IMR-90 (cell line): ENCODE results near the gene CCM2. TPM values are rescaled to one million over a fixed set of nuclear protein-coding genes. Genes with fewer than 3 reads are reported as not detected.

Source experiments
- ATAC-seq: fragments of 200-7000 bp; cut with Tn5 transposase; 2 replicates; pipeline ENCODE4 v1.9.1; 2020; ENCODE audit warnings: low read depth, mild to moderate bottlenecking, moderate library complexity
- BruUV-seq: library from RNA; stranded (reverse); fragments of 400-500 nt; replicated peaks from 2 replicates; lab custom pipeline; 2021; lab: Mats Ljungman, UMichigan
- CTCF ChIA-PET: fragments of 300-600 bp; formaldehyde crosslinking; extraction: SDS; loops from one replicate; lab custom pipeline; 2021; ENCODE audit warnings: antibody characterized with exemption; lab: Yijun Ruan, JAX
- POLR2A ChIA-PET: fragments of 300-600 bp; sonication (Branson Sonifier 250); formaldehyde crosslinking; loops from one replicate; lab custom pipeline; 2022; ENCODE audit warnings: antibody characterized with exemption; ENCODE audit not compliant: unreplicated experiment; lab: Charles Lee
- DNase-seq: peaks from one replicate; pipeline ENCODE4 v3.0.0; 2013
- H2AFZ ChIP-seq: replicated peaks from 2 replicates; pipeline ENCODE3; 2013; ENCODE audit warnings: low read length, mild to moderate bottlenecking; ENCODE audit not compliant: poor library complexity
- H2AK5ac ChIP-seq: 2 replicates; pipeline ENCODE4 v1.6.1; 2013; ENCODE audit warnings: low read depth, low read length, inconsistent platforms
- H2AK9ac ChIP-seq: replicated peaks from 2 replicates; pipeline ENCODE3; 2013; ENCODE audit warnings: mild to moderate bottlenecking, low read depth, low read length, moderate library complexity; ENCODE audit not compliant: poor library complexity
- H2BK120ac ChIP-seq: 2 replicates; pipeline ENCODE4 v1.6.1; 2013; ENCODE audit warnings: low read depth, low read length, inconsistent platforms
- H2BK15ac ChIP-seq: 3 replicates; pipeline ENCODE4 v1.6.1; 2013; ENCODE audit warnings: low read depth, low read length, inconsistent platforms
- H2BK20ac ChIP-seq: 2 replicates; pipeline ENCODE4 v1.6.1; 2013; ENCODE audit warnings: low read depth, mild to moderate bottlenecking, inconsistent platforms, low read length, moderate library complexity
- H2BK5ac ChIP-seq: 2 replicates; pipeline ENCODE4 v1.6.1; 2013; ENCODE audit warnings: mild to moderate bottlenecking, low read depth, low read length, inconsistent platforms; ENCODE audit not compliant: poor library complexity, severe bottlenecking
- H3K14ac ChIP-seq: replicated peaks from 2 replicates; pipeline ENCODE4 v1.6.1; 2013; ENCODE audit warnings: low read depth, low read length, inconsistent platforms
- H3K18ac ChIP-seq: 2 replicates; pipeline ENCODE4 v1.6.1; 2013; ENCODE audit warnings: low read depth, low read length, control low read depth
- H3K23ac ChIP-seq: 2 replicates; pipeline ENCODE4 v1.6.1; 2013; ENCODE audit warnings: low read depth, low read length, inconsistent platforms
- H3K27ac ChIP-seq: 2 replicates; pipeline ENCODE4 v1.5.1; 2013; ENCODE audit warnings: mild to moderate bottlenecking, control low read depth, low read length; ENCODE audit not compliant: insufficient read depth
- H3K27me3 ChIP-seq: 2 replicates; pipeline ENCODE4 v1.6.1; 2013; ENCODE audit warnings: low read length; ENCODE audit not compliant: control insufficient read depth, insufficient read depth
- H3K36me3 ChIP-seq: 2 replicates; pipeline ENCODE4 v1.6.1; 2013; ENCODE audit warnings: low read length, mixed read lengths; ENCODE audit not compliant: control insufficient read depth, insufficient read depth
- H3K4ac ChIP-seq: 2 replicates; pipeline ENCODE4 v1.6.1; 2013; ENCODE audit warnings: low read depth, low read length, inconsistent platforms
- H3K4me1 ChIP-seq: 2 replicates; pipeline ENCODE4 v1.6.1; 2013; ENCODE audit warnings: low read length, mixed read lengths; ENCODE audit not compliant: control insufficient read depth, insufficient read depth
- H3K4me2 ChIP-seq: 2 replicates; pipeline ENCODE4 v1.6.1; 2013; ENCODE audit warnings: low read depth, mild to moderate bottlenecking, control low read depth, low read length, moderate library complexity
- H3K4me3 ChIP-seq: 2 replicates; pipeline ENCODE4 v1.5.1; 2013; ENCODE audit warnings: low read depth, mild to moderate bottlenecking, control low read depth, low read length, moderate library complexity; ENCODE audit not compliant: insufficient read depth
- H3K56ac ChIP-seq: 2 replicates; pipeline ENCODE4 v1.6.1; 2013; ENCODE audit warnings: low read length, inconsistent platforms; ENCODE audit not compliant: insufficient read depth; ENCODE audit errors: extremely low read depth
- H3K79me1 ChIP-seq, 2 experiments: 2 replicates each; pipeline ENCODE4 v1.6.1; 2013; ENCODE audit warnings: low read length in 2 of 2, inconsistent platforms in 1 of 2, low read depth in 1 of 2
- H3K9ac ChIP-seq: 2 replicates; pipeline ENCODE4 v1.6.1; 2013; ENCODE audit warnings: low read depth, low read length, control low read depth
- H3K9me1 ChIP-seq: 2 replicates; pipeline ENCODE4 v1.6.1; 2013; ENCODE audit warnings: low read length, inconsistent platforms; ENCODE audit not compliant: insufficient read depth
- H3K9me3 ChIP-seq: 2 replicates; pipeline ENCODE4 v1.6.1; 2013; ENCODE audit warnings: low read length; ENCODE audit not compliant: control insufficient read depth, insufficient read depth
- H4K20me1 ChIP-seq: 2 replicates; pipeline ENCODE4 v1.6.1; 2013; ENCODE audit warnings: low read length, inconsistent platforms; ENCODE audit not compliant: insufficient read depth
- H4K5ac ChIP-seq: 2 replicates; pipeline ENCODE4 v1.6.1; 2013; ENCODE audit warnings: mild to moderate bottlenecking, low read depth, low read length, control low read depth
- H4K8ac ChIP-seq, 2 experiments: 2 replicates each; pipeline ENCODE4 v1.6.1; 2013; ENCODE audit warnings: low read depth in 2 of 2, low read length in 2 of 2, control low read depth in 1 of 2, inconsistent platforms in 1 of 2
- H4K91ac ChIP-seq: 2 replicates; pipeline ENCODE4 v1.6.1; 2013; ENCODE audit warnings: low read depth, low read length, inconsistent platforms; ENCODE audit not compliant: insufficient read depth
- BHLHE40 ChIP-seq: fragments of 150-350 bp; IDR thresholded peaks from 2 replicates; pipeline ENCODE4 v1.6.1; 2016; ENCODE audit warnings: mild to moderate bottlenecking, low read depth, low read length
- CEBPB ChIP-seq: IDR thresholded peaks from 2 replicates; pipeline ENCODE4 v1.6.1; 2012; ENCODE audit warnings: low read depth, low read length, improper control_type of control experiment
- CHD1 ChIP-seq: IDR thresholded peaks from 2 replicates; pipeline ENCODE4 v1.6.1; 2012; ENCODE audit warnings: low read depth, low read length, improper control_type of control experiment
- FOS ChIP-seq: fragments of 150-350 bp; IDR thresholded peaks from 2 replicates; pipeline ENCODE4 v1.6.1; 2016; ENCODE audit warnings: low read depth, low read length
- MAFK ChIP-seq: IDR thresholded peaks from 2 replicates; pipeline ENCODE4 v1.6.1; 2012; ENCODE audit warnings: low read depth, low read length, improper control_type of control experiment
- MXI1 ChIP-seq: IDR thresholded peaks from 2 replicates; pipeline ENCODE4 v1.6.1; 2012; ENCODE audit warnings: low read depth, mild to moderate bottlenecking, low read length, moderate library complexity, borderline replicate concordance
- NFE2L2 ChIP-seq: fragments of 150-350 bp; IDR thresholded peaks from 2 replicates; pipeline ENCODE4 v1.6.1; 2016; ENCODE audit warnings: low read depth, mild to moderate bottlenecking, low read length
- POLR2A ChIP-seq: IDR thresholded peaks from 2 replicates; pipeline ENCODE4 v1.6.1; 2012; ENCODE audit warnings: mild to moderate bottlenecking, low read depth, low read length
- RAD21 ChIP-seq: IDR thresholded peaks from 2 replicates; pipeline ENCODE4 v1.6.1; 2012; ENCODE audit warnings: low read length, improper control_type of control experiment
- RCOR1 ChIP-seq: IDR thresholded peaks from 2 replicates; pipeline ENCODE4 v1.6.1; 2012; ENCODE audit warnings: mild to moderate bottlenecking, low read length, improper control_type of control experiment; ENCODE audit not compliant: insufficient replicate concordance
- RFX5 ChIP-seq: IDR thresholded peaks from 2 replicates; pipeline ENCODE4 v1.8.0; 2012; ENCODE audit warnings: low read depth, mild to moderate bottlenecking, low read length, moderate library complexity
- SMC3 ChIP-seq: fragments of 150-350 bp; IDR thresholded peaks from 2 replicates; pipeline ENCODE4 v1.6.1; 2016; ENCODE audit warnings: low read depth, mild to moderate bottlenecking, antibody characterized with exemption, low read length, moderate library complexity
- WGBS, 2 experiments: methylation state at CpG; one replicate each; pipeline versions ENCODE4 v1.1.5 to v1.1.7; 2013; ENCODE audit warnings: missing lambda C conversion rate in 2 of 2; ENCODE audit not compliant: insufficient read length in 1 of 2; ENCODE audit errors: extremely low coverage in 2 of 2; 5-methylcytosine and 5-hydroxymethylcytosine counted together
- dilution Hi-C: fragments of 300-500 bp; cut with HindIII; formaldehyde crosslinking; loops from one replicate; pipeline ENCODE4 v1.14.3; 2018; ENCODE audit warnings: low sequenced_read_pairs; ENCODE audit not compliant: unreplicated experiment
- in situ Hi-C: fragments of 300-500 bp; cut with MboI; formaldehyde crosslinking; loops from 3 replicates; pipeline ENCODE4 v1.14.3; 2019; ENCODE audit warnings: low sequenced_read_pairs, inconsistent platforms, mixed read lengths
- intact Hi-C: fragments of 100-400 bp; cut with micrococcal nuclease; formaldehyde crosslinking; loops from 2 replicates; pipeline ENCODE4 v1.10.0; 2022
- polyA plus RNA-seq, 3 experiments: library from polyadenylated mRNA; depleted of rRNA; stranded (reverse); fragments of >200 nt; gene quantifications; 2 replicates each; pipeline ENCODE4 v1.2.3, GENCODE V29; 2012; ENCODE audit warnings: low replicate concordance in 1 of 3
- total RNA-seq: library from RNA; depleted of rRNA; stranded (reverse); fragments of >200 nt; gene quantifications from 2 replicates; pipeline ENCODE4 v1.2.3, GENCODE V29; 2012
- TF ChIP-seq, protein P1 (sequence below): conservative IDR thresholded peaks from 2 replicates; pipeline ENCODE4 v1.5.1; 2012; ENCODE audit warnings: mild to moderate bottlenecking, low read depth, low read length, improper control_type of control experiment
- TF ChIP-seq, protein P2 (sequence below): fragments of 150-350 bp; IDR thresholded peaks from 2 replicates; pipeline ENCODE4 v1.6.1; 2016; ENCODE audit warnings: low read depth, mild to moderate bottlenecking, low read length, moderate library complexity, borderline replicate concordance

The CCM2 gene
- total and polyA plus RNA-seq, 2 of the 4 experiments (the other 2 are of a cell fraction), result 65.2 to 78.5 TPM

DNA sequence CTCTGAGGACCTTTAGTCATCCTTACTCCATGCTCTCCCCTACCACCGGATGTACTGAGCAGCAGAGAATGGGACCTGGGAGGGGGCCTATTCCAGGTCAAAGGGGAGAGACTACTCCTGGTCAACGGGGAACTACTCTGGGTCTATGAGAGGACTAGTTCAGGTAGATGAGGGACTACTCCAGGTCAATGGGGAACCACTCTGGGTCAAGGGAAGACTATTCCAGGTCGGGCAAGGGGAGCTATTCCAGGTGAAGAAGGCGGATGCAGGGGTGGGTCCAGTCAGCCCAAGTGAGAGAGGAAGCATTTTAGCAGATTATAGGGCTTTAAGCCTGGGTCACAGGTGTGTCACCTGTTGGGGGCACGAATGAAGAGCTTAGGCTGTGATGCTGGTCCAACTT is 35.4 kb downstream of the CCM2 start:
- dilution Hi-C loops, result loop anchor here (10.0 kb wide), 1 partner anchor 59 kb away; no protein-coding TSS in a partner anchor
- ATAC-seq (no peak), DNase-seq (no peak)
- Histone ChIP-seq H3K9me3 (no peaks in the 10 kb centered on the region), H4K8ac (no peak overlapping the region), H3K56ac (no peak overlapping the region), H3K9ac (no peak overlapping the region), H4K20me1 (peaks cover 55% of the 10 kb centered on the region), H3K9me1 (peaks cover 27% of the 10 kb centered on the region), H4K5ac (no peak overlapping the region), H3K27ac (no peak overlapping the region), H3K27me3 (no peaks in the 10 kb centered on the region), H3K4me3 (no peak overlapping the region), H2AK5ac (no peak overlapping the region), H3K18ac (no peak overlapping the region), H2BK15ac (no peak overlapping the region), H2AK9ac (no peak overlapping the region), H3K36me3 (peaks cover 10% of the 10 kb centered on the region), H3K23ac (no peak overlapping the region), H4K91ac (no peak overlapping the region), H3K79me1 (peaks cover 44 to 73% of the 10 kb centered on the region in 2 experiments), H2AFZ (no peak overlapping the region), H2BK120ac (no peak overlapping the region), H2BK20ac (no peak overlapping the region), H3K14ac (no peak overlapping the region), H3K4me1 (peaks cover 9% of the 10 kb centered on the region), H3K4me2 (no peak overlapping the region), H2BK5ac (no peak overlapping the region), H3K4ac (no peak overlapping the region)
- BruUV-seq, result no TSS peak
- in situ Hi-C loops, result no loop called here
- POLR2A ChIA-PET, result no interaction called here
- CTCF ChIA-PET, result interaction anchor here (0.8 kb wide), 1 partner anchor 25 kb away, joined by 3 read pairs; no protein-coding TSS in a partner anchor
- TF ChIP-seq BHLHE40 (no peak), CEBPB (no peak), SMC3 (no peak), MXI1 (no peak), RFX5 (no peak), NFE2L2 (no peak), POLR2A (no peak), MAFK (no peak), RAD21 (no peak), FOS (no peak), CHD1 (no peak), RCOR1 (no peak)
- TF ChIP-seq, protein P1, sequence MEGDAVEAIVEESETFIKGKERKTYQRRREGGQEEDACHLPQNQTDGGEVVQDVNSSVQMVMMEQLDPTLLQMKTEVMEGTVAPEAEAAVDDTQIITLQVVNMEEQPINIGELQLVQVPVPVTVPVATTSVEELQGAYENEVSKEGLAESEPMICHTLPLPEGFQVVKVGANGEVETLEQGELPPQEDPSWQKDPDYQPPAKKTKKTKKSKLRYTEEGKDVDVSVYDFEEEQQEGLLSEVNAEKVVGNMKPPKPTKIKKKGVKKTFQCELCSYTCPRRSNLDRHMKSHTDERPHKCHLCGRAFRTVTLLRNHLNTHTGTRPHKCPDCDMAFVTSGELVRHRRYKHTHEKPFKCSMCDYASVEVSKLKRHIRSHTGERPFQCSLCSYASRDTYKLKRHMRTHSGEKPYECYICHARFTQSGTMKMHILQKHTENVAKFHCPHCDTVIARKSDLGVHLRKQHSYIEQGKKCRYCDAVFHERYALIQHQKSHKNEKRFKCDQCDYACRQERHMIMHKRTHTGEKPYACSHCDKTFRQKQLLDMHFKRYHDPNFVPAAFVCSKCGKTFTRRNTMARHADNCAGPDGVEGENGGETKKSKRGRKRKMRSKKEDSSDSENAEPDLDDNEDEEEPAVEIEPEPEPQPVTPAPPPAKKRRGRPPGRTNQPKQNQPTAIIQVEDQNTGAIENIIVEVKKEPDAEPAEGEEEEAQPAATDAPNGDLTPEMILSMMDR, result no peak
- TF ChIP-seq, protein P2, sequence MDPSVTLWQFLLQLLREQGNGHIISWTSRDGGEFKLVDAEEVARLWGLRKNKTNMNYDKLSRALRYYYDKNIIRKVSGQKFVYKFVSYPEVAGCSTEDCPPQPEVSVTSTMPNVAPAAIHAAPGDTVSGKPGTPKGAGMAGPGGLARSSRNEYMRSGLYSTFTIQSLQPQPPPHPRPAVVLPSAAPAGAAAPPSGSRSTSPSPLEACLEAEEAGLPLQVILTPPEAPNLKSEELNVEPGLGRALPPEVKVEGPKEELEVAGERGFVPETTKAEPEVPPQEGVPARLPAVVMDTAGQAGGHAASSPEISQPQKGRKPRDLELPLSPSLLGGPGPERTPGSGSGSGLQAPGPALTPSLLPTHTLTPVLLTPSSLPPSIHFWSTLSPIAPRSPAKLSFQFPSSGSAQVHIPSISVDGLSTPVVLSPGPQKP, result no peak
- intact Hi-C loops, result no loop called here
- WGBS, 2 experiments, result 100% methylated on average over 1 of the region's 5 CpGs; no CpG with 5 or more reads in 1 of the 2 experiments
